Mesothelial cell of epicardium (in vitro differentiated cells): Measurements from ENCODE around the gene KCNJ13. TPM values are rescaled to one million over a fixed set of nuclear protein-coding genes. Genes with fewer than 3 reads are reported as not detected.
"Not testable (repeated sequence)": the region's sequence is repeated elsewhere in the genome, so short reads cannot be mapped to it uniquely, and the experiment has no call there.

Source experiments
- DNase-seq, 2 experiments: peaks; one replicate each; pipeline ENCODE4 v3.0.0; 2021; ENCODE audit warnings: low spot score in 2 of 2; ENCODE audit not compliant: unreplicated experiment in 2 of 2
- H3K27ac Mint-ChIP-seq: 2 replicates; pipeline ENCODE4 v1.8.0; 2021; ENCODE audit warnings: mixed read lengths
- H3K27me3 Mint-ChIP-seq: 2 replicates; pipeline ENCODE4 v1.8.0; 2021; ENCODE audit warnings: low read depth, mixed read lengths
- H3K36me3 Mint-ChIP-seq: 2 replicates; pipeline ENCODE4 v1.8.0; 2021; ENCODE audit warnings: mixed read lengths
- H3K4me1 Mint-ChIP-seq: 2 replicates; pipeline ENCODE4 v1.8.0; 2021; ENCODE audit warnings: mixed read lengths
- H3K4me3 Mint-ChIP-seq: 2 replicates; pipeline ENCODE4 v1.8.0; 2021; ENCODE audit warnings: mild to moderate bottlenecking, moderate library complexity, mixed read lengths
- H3K9me3 Mint-ChIP-seq: 2 replicates; pipeline ENCODE4 v1.8.0; 2021; ENCODE audit warnings: mixed read lengths
- CTCF ChIP-seq: fragments of 200-600 bp; sonication (generic); IDR thresholded peaks from one replicate; pipeline ENCODE4 v1.5.0; 2021; ENCODE audit warnings: antibody characterized with exemption; ENCODE audit not compliant: unreplicated experiment
- total RNA-seq: library from RNA; stranded (reverse); gene quantifications from 3 replicates; pipeline ENCODE4 v1.2.1, GENCODE V29; 2021

KCNJ13 gene
- total RNA-seq, 1 donor from 2014 or later, result 0.60 TPM

GRCh38 chr2:232728785-232729184 is 47.6 kb downstream of the KCNJ13 start:
- Mint-ChIP-seq H3K27ac (no peak overlapping the region), H3K36me3 (peaks cover 28% of the 10 kb centered on the region), H3K4me1 (peaks cover 4% of the 10 kb centered on the region), H3K27me3 (no peaks in the 10 kb centered on the region), H3K9me3 (no peaks in the 10 kb centered on the region), H3K4me3 (no peak overlapping the region)
- no peak for DNase-seq
- no peak for TF ChIP-seq CTCF

GRCh38 chr2:232723027-232723426 is 53.3 kb downstream of the KCNJ13 start:
- no peak for TF ChIP-seq CTCF
- no peak overlapping the region for H3K4me3 Mint-ChIP-seq
- H3K36me3 Mint-ChIP-seq, result peaks cover 45% of the 10 kb centered on the region
- H3K9me3 Mint-ChIP-seq, result no peaks in the 10 kb centered on the region
- no peak overlapping the region for H3K27ac Mint-ChIP-seq
- DNase-seq, result no peak
- H3K4me1 Mint-ChIP-seq, result no peaks in the 10 kb centered on the region
- H3K27me3 Mint-ChIP-seq, result no peaks in the 10 kb centered on the region

- peaks cover 4% of the 10 kb centered on the region for H3K9me3 Mint-ChIP-seq
- H3K27ac Mint-ChIP-seq, result no peak overlapping the region
- no peaks in the 10 kb centered on the region for H3K27me3 Mint-ChIP-seq
- no peak for DNase-seq
- no peak for TF ChIP-seq CTCF
- peaks cover 43% of the 10 kb centered on the region for H3K36me3 Mint-ChIP-seq
- no peaks in the 10 kb centered on the region for H3K4me1 Mint-ChIP-seq
- no peak overlapping the region for H3K4me3 Mint-ChIP-seq
Observed at GRCh38 chr2:232721882-232722281, 54.5 kb downstream of the KCNJ13 start.

GRCh38 chr2:232721261-232721660 is 55.1 kb downstream of the KCNJ13 start:
- no peak for TF ChIP-seq CTCF
- no peak overlapping the region for H3K4me3 Mint-ChIP-seq
- H3K27me3 Mint-ChIP-seq, result no peaks in the 10 kb centered on the region
- DNase-seq, result no peak
- peaks cover 4% of the 10 kb centered on the region for H3K9me3 Mint-ChIP-seq
- H3K4me1 Mint-ChIP-seq, result no peaks in the 10 kb centered on the region
- H3K36me3 Mint-ChIP-seq, result peaks cover 44% of the 10 kb centered on the region
- H3K27ac Mint-ChIP-seq, result no peak overlapping the region

GRCh38 chr2:232720056-232720455 is 56.3 kb downstream of the KCNJ13 start:
- not testable (repeated sequence) for H3K9me3 Mint-ChIP-seq, H3K27me3 Mint-ChIP-seq, DNase-seq, H3K4me1 Mint-ChIP-seq, H3K27ac Mint-ChIP-seq, H3K4me3 Mint-ChIP-seq
- H3K36me3 Mint-ChIP-seq, result peaks cover 39% of the 10 kb centered on the region

Other genes starting within 250 kb of the KCNJ13 start
- 0.11 TPM in 1 of 3 replicates, not detected in the others for gene CHRNG, start 236.9 kb downstream of the KCNJ13 start, total RNA-seq
- 11.0 to 12.2 TPM (median 11.2 TPM) in 3 replicates for gene TIGD1, start 226.0 kb downstream of the KCNJ13 start, total RNA-seq
- 72.2 to 78.3 TPM (median 72.5 TPM) in 3 replicates for gene EIF4E2, start 225.9 kb downstream of the KCNJ13 start, total RNA-seq
- 5.3 to 5.6 TPM (median 5.4 TPM) in 3 replicates for gene EFHD1, start 143.0 kb downstream of the KCNJ13 start, total RNA-seq
- 75.3 to 78.8 TPM (median 76.9 TPM) in 3 replicates for gene GIGYF2, start 79.2 kb downstream of the KCNJ13 start, total RNA-seq
- 3.4 to 6.0 TPM (median 4.1 TPM) in 3 replicates for gene SNORC, start 93.7 kb upstream of the KCNJ13 start, total RNA-seq
- gene NGEF, start 236.7 kb upstream of the KCNJ13 start, total RNA-seq, result 0.51 to 1.3 TPM (median 1.3 TPM) in 3 replicates